HPDE6-E6E7 (cell line): ENCODE results near the gene ZNF519.

Experiments used
- DNase-seq: peaks from one replicate; pipeline ENCODE4 v3.0.0; 2011; ENCODE audit warnings: missing footprints; ENCODE audit errors: extremely low spot score

ZNF519 gene

DNA sequence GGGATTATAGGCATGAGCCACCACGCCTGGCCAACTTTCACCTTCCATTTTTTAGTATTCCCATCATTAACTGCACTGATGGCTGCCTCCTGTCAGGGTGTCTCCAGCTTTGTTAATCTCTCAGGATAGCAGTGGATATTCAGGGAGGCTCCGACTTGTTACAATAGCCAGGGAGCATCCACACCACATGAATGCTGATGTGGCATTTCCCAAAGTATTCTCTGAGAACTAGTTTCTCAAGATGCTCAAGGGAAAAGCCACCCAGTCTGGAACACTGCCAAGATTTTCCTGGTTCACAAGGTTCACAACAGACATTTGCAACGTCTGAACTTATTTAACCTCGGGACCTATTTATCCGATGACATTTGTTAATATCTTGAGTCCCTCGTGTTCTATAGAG, 33.8 kb downstream of the ZNF519 start:
- no peak for DNase-seq

- no peak for DNase-seq
Observed at GRCh38 chr18:14097761-14098160, 34.5 kb downstream of the ZNF519 start.

GRCh38 chr18:14093307-14093915, 38.8 kb downstream of the ZNF519 start:
- DNase-seq, result no peak

DNA sequence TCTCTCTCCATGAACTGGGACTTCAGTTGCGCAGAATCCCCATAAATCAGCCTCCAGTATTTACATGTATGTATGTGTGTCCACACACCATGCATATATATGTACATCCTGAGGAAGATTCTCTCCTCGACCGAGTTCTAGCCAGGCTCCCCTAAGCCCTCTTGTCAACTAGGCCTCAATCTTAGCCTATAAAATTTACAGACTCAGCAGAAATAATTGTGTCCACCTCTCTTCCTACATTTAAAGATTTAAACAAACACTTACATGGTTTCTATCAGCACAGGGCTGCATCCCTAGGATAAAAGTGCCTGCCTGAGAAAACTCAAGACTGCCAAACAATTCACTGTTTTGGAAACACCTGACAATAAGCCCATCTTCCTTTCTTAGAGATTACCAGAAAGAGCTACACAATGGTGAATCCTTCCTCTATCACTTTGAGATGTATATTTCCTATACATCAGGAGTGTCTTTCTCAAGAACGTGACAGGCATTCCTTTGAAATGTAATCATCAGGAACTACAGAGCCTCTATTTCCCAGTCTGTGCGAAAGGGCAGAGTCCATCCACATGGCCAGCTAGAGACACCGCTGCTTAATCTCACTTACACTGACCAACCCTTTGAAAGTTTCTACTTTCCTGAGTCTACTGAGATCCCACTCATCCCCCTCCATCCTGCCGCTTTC, 39.5 kb downstream of the ZNF519 start:
- DNase-seq, result no peak

DNA sequence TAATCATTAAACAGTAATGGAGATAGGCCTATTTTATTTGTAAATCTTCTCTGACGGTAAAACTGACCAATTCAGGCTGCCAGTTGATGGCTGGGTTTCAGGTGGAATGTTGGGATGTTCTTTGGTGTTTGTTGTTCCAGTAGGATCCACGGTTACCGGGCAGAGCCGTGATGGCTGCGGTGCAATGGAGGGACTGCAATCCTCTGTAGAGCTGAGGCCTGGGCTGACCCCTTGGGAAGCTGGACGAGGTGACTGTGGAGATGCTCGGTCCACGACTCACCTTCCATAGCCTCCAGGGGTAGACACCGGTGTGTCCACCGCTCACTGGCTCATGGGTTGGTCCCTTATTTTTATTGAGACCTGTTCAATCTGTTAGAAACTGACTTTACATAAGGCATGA, 42.5 kb downstream of the ZNF519 start:
- no peak for DNase-seq

DNA sequence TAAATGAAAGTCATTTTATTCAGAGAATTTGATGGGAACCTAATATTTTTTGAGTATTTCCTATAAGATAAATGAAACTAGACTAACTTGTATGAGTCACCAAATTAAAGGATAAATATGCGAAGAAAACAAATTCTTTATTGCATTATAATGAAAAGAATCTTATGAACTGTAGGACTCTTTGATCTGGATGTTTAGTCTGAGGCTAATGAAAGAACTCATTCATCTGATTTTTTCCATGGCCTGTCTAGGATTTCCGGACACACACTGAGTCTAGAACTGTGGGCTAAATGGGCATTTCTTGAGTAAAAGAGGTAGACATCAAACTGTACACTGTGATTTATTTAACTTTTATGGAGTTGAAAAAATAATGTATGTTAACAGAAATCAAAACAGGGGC, 43.0 kb downstream of the ZNF519 start:
- DNase-seq, result no peak

DNA sequence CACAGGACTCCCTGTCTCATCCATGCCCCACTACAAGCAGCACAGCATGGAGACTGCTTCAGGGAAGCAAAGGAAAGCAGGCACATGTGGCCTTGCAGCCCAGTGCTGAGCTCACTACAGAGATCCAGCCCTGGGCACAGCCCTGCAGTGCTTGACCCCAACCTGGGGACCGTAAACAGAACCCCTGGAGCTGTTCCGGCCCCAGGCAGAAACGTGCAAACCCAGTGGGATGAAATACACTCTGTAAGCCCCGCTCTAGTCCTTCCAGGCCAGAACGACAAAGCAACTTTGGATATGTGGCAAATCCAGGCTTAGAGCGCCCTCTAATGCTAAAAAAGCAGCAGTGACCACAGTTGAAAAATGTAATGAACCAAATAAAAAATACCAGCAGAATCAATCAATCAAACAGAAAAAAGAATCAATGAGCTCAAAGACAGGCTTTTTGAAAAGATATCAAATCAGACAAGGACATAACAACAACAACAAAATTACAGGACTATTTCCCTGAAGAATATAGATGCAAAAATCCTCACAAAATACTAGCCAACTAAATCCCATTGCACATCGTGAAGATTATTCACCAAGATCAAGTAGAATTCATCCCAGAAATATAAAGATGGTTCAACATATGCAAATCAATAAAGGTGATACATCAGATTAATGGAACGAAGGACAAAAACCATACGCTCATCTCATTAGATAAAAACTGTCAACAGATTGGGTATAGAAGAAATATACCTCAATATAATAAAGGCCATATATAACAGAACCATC, 45.6 kb downstream of the ZNF519 start:
- DNase-seq, result no peak

- no peak for DNase-seq
Observed at GRCh38 chr18:14085770-14086457, 46.3 kb downstream of the ZNF519 start.

- no peak for DNase-seq
Observed at GRCh38 chr18:14075196-14075595, 57.0 kb downstream of the ZNF519 start.

DNA sequence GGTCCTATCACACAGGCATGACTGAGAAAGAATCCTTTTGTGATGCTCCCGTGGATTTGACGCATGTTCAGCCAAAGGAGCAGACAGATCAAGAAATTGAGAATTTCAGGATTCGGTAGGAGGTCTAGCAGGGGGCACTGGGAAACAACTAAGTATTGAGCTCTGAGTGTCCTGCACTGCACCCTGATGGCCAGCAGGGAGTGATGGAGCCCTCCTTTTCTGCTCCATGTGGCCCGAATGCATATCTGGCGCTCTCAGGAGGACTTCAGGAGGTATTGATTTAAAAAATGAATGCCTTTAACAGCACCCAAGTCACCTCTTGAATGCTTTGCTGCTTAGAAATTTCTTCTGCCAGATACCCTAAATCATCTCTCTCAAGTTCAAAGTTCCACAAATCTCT, 58.0 kb downstream of the ZNF519 start:
- no peak for DNase-seq

DNA sequence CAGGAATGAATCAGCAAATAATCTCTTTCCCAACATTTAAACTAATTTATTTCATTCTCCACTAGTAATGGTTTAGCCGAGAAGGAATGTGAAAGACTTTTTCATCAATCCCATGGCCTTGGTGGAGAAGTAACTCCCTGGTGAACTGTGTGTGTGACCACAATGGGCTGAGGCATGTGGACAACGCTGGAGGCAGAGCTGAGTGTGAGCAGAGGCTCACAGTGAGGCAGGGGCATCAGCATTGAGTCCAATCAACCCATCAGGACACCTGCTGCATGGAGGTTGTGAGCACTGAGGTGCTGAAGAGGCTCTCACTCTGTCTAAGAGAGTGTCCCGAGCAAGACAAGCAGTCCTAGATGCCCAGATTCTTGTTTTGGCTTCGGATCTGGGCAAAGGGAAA, 78.6 kb downstream of the ZNF519 start:
- DNase-seq, result no peak
